Transverse colon (tissue), 4 donors: ENCODE measurements around the gene CCDC112.

ENCODE experiments used
- EP300 ChIP-seq: sonication (generic); formaldehyde crosslinking; IDR thresholded peaks from one replicate; pipeline ENCODE4 v1.6.1; 2017; ENCODE audit warnings: antibody characterized with exemption, low read depth
- POLR2A ChIP-seq: fragments of 450-650 bp; IDR thresholded peaks from one replicate; pipeline ENCODE4 v1.6.1; 2016; ENCODE audit warnings: antibody characterized with exemption, mild to moderate bottlenecking, moderate library complexity
- POLR2AphosphoS5 ChIP-seq, 3 donors: sonication (generic); formaldehyde crosslinking; IDR thresholded peaks; one replicate each; pipeline ENCODE4 v1.6.1; 2016; ENCODE audit warnings: antibody characterized with exemption in 3 of 3
- TF ChIP-seq, protein P1 (sequence below), 5 experiments: fragments of 200-600 bp in 3 of 5; fragments of 450-650 bp in 2 of 5; sonication (generic) in 3 of 5; IDR thresholded peaks; 1 replicate in 2 of 5; 2 replicates in 3 of 5; pipeline ENCODE4 v1.5.1; 2016 to 2017; ENCODE audit warnings: antibody characterized with exemption in 5 of 5, inconsistent platforms in 3 of 5, mild to moderate bottlenecking in 2 of 5, moderate library complexity in 1 of 5

DNA sequence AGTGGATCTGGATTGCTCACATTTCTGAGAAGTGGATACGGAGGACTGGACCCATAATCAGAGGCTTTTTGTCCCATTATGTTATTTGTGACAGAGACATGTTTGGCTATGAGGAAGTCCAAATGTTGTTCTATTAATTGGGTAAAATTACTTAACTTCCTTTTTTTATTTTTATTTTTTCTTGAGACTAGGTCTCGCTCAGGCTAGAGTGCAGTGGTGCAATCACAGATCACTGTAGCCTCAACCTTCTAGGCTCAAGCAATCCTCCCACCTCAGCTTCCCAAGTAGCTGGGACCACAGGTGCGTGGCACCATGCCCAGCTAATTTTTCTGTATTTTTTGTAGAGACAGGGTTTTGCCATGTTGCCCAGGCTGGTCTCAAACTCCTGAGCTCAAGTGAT, 21.9 kb downstream of the CCDC112 start:
- TF ChIP-seq, protein P1, sequence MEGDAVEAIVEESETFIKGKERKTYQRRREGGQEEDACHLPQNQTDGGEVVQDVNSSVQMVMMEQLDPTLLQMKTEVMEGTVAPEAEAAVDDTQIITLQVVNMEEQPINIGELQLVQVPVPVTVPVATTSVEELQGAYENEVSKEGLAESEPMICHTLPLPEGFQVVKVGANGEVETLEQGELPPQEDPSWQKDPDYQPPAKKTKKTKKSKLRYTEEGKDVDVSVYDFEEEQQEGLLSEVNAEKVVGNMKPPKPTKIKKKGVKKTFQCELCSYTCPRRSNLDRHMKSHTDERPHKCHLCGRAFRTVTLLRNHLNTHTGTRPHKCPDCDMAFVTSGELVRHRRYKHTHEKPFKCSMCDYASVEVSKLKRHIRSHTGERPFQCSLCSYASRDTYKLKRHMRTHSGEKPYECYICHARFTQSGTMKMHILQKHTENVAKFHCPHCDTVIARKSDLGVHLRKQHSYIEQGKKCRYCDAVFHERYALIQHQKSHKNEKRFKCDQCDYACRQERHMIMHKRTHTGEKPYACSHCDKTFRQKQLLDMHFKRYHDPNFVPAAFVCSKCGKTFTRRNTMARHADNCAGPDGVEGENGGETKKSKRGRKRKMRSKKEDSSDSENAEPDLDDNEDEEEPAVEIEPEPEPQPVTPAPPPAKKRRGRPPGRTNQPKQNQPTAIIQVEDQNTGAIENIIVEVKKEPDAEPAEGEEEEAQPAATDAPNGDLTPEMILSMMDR (IDR thresholded peaks at IDR 0.05): no peak
- TF ChIP-seq POLR2A: no peak
- no peak for TF ChIP-seq POLR2AphosphoS5 (IDR thresholded peaks at IDR 0.05)
- TF ChIP-seq EP300: no peak
